ENCODE data around the gene IPO13.

IPO13 gene

DNA sequence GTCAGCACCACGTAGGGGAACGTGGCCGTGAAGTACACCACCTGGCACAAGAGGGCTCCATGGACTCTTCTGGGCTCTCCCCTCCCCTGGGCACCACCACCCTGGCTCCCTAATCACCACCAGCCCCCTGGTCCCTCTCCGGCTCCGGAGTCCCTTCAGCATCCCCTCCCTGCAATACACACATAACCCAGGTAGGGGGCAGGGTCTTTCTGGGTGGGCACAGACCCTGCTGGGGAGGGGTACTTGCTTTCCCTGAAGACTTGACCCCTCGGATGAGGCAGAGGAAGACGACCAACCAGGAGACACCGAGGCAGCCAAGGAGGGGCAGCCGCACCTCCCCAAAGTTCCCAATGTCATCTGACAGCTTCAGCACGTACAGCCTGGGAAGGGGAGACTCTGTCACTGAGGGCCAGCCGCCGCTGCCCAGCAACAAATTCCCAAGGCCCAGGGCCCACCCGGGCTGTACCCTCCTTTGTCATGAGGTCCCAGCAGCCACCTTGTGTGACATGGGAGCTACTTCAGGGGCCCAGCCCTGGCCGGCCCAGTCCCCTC is 55.9 kb downstream of the IPO13 start:
- DNase-seq (ENCODE audit: low read depth in 1 of 2, low spot score in 1 of 2) = no peak

DNA sequence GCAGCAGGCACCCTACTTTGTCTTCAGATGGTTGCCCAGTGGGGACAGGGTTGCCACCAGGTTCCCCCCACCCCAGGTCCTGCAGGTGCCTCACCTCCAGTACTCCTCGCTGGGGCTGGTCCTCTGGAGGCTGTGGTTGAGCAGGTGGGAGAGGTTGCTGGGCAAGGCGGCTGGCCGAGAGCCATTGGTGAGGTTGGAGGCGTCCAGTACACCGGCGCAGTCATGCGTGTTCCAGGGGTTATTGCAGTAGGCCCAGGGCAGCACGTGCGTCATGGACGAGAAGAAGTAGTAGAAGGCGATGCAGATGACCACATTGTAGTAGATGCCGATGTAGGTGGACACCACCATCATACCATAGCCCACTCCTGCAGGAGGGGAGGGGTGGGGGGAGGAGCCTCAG is 61.5 kb downstream of the IPO13 start:
- DNase-seq (ENCODE audit: low read depth in 1 of 2, low spot score in 1 of 2) = no peak

DNA sequence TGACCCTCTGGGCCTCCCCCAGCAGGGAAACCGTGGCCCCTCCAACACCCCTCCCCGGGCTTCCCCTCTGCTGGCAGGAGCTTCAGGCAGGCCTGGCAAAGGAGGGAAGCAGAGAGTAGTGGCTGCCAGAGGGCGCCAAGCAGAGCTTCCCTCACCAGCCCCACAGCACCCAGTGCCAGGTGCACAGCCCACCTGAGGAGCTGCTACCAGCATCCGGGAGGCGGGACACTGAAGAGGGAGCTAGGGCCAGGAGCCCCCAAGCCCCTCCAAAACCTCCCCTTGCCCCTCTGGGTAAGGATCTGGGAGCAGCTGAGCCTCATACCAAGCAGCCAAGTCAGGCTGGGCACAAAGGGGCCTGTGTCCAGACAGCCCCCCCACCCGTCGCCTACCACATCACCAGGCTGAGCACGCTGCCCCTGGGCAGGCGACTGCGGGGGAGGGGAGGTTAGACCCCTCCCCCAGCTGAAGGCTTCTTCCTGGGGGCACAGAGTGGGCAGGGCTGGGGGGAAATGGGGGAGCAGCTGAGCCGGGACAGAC is 64.3 kb downstream of the IPO13 start:
- no peak for DNase-seq (ENCODE audit: low read depth in 1 of 2, low spot score in 1 of 2)

DNA sequence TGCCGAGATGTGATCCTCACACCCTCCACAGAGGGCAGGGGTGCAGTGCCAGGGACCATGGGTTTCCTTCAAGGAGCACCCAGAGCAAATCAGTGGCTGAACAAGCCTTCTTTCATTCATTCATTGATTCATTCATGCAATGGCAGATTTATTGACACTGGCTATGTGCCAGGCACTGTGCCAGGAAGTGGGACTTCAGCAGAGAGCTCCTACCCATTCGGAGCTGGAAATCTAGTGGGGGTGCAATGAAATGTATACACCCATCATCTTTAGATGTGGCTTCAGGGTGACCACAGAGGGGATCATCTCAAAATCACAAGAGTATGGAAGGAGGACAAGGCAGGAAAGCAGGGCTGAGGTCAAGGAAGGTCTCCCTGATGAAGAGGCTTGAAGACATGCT is 65.7 kb downstream of the IPO13 start:
- DNase-seq (ENCODE audit: low read depth in 1 of 2, low spot score in 1 of 2) = no peak

DNA sequence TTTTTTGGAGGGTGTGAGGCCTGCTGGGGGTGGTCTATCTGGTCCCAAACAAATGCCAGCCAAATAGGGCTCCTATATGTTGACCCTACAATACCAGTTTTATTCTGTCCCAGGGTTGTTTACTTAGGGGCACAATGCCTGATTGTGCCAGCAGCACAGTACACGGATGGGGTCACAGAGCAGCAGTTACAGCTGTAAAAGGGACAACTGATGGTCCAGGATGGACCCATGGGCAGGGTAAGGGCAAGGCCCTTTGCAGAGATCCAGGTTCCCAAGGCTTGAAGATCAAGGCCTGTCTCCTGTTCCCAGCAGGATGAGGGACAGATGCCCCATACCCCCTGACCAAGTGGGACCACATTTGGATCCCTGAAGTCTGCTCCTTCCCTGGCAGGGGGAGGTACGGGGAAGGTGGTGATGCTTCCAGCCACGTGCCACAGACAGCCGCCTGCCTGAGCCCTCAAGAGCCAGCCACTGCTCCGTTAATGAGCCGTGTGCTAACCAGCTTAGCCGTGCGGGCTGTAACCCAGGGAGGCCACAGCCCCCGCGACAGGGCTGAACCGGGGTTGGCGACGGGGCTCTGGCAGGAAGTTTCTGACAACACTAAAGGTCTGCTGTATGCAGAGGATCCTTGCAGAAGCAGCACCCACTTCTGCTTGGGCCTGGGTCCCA is 66.3 kb downstream of the IPO13 start:
- no peak for DNase-seq (ENCODE audit: low read depth in 1 of 2, low spot score in 1 of 2)

DNA sequence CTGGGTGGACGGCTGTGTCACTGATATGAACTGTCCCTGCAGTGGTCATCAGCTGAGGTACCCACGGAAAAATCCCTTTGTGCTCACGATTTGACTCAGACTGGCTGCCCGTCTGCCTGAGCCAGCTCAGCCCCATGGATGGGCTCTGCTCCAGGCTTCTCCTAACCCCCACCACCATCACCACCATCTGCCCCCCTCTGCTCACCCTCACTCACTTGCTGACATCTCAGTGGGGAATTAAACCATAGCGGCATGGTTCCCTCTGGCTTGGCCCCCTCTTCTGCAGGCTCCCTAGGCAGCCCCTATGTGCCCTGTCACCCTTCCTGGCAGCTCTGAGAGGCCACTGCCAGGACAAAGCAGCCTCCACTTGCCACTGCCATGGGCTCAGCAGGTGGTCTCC is 67.2 kb downstream of the IPO13 start:
- no peak for DNase-seq (ENCODE audit: low read depth in 1 of 2, low spot score in 1 of 2)

DNA sequence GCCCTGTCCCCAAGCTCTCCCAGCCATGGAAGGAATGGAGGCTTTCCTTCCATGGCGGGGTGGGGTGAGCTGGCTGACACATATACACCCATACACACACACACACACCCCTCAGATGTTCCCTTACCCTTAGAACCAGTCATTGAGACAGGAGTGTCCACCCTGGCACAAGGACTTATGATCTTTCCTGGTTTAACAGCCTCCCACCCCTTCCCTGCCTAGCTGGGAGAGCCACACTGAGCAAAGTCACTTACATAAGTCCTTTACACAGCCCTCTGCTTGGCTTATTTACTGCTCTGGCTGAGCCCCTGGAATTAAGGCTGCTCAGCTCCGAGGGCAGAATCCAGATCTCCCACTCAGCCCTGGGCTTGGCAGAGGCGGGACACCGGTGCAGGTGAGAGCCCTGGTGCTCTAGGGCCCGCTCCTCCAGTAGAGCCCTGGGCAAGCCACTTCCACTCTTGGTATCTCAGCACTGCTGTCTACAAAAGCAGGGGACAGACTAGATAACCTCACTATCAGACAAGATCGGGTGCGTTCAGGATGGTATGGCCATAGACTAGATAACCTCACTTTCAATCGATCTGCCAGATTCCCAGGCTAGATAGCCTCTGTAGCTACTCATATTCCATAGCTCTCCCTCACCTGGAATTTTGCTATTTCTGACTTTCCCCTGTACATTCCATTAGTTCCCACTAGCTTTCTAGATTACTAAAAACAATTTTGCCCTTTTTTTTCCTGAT is 67.8 kb downstream of the IPO13 start:
- DNase-seq (ENCODE audit: low read depth in 1 of 2, low spot score in 1 of 2) = no peak

DNA sequence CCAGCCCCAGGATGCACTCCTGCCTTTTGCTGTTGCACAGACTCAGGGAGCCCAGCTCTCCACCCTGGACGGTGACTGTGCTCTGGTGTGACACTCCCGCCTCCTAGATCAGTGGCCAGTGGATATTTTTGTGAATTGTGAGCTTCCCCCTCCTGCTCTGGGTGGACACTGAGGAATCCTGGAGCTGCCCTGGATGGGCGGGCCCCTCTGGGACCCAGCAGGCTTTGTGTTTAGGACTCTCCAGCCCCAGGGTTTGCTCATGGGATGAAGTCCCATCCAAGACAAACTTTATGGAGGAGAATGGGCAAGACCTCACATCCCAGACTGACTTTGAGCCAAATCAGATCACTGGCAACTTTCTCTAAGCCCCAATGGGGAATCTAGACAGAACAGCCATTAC is 68.5 kb downstream of the IPO13 start:
- DNase-seq (ENCODE audit: low read depth in 1 of 2, low spot score in 1 of 2) = no peak

DNA sequence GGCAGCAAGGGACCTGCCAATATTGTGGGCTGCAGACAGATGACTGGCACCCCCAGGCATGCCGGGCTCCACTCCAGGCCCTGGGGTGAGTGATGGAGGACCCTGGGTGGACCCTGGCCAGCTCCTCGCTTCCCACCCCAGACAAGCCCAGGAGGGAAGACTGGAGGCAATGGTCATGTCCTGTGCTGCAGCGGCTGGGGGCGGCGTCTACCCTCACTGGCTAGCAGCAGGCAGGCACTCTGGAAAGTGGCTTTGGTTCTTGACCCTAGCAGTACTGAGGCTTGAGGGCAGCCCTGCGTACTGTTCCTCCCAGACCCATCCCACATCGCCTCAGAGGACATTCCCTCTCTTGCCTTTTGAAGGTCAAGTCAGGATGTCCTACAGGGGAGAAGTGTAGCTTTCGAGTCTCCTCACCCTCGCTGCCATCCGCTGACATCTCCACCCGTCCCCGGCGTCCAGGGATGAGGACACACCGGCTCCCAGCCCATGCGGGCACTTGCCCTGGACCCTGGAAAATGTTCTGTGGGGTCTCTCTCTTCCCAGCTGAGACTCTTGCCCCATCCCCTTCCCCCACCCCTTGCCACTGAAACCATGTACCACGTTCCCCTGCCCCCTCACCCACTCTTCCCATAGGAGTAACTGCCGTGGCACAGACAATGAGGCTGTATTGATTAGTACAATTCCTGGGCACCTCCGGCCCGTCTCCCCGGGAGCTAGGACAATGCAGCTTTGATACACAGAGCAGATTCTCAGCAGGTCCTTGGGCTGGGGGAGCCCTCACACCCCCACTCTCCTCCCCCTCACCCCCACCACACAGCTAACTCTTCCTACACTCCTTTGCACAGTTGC is 69.5 kb downstream of the IPO13 start:
- DNase-seq (ENCODE audit: low read depth in 1 of 2, low spot score in 1 of 2) = no peak

DNA sequence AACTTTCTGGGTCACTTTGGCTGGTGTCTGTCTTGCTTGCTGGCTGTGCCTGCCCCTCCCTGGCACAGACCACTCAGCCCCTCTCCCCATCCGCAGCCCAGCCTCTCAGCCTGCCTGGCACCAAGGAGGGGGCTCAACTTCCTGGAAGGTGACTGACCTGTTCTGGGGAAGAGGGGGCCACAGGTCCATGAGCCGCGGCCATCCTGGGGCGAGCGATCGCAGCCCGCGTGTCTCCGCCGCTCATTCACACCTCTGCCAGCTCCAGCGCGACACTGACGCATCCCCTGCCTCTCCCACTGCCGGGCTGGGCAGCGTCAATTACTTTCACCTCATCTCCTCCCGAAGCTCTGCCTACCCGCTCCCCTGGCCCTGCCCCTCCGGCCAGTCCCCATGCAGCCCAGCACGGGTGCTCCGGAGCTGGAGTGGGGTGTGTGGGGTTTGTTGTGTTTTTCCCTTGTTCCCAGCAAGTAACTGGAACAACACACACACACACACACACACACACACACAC is 70.2 kb downstream of the IPO13 start:
- no peak for DNase-seq (ENCODE audit: low read depth in 1 of 2, low spot score in 1 of 2)
